Keratinocyte (primary cell): ENCODE measurements around the gene ANKMY1.

Experiments
- CTCF ChIP-seq, 3 experiments: IDR thresholded peaks in 1 of 3; conservative IDR thresholded peaks in 1 of 3; optimal IDR thresholded peaks in 1 of 3; 2 replicates in 2 of 3; 3 replicates in 1 of 3; pipeline versions ENCODE3 to v1.5.1; 2011; ENCODE audit warnings: low read length in 3 of 3, mild to moderate bottlenecking in 3 of 3, moderate library complexity in 2 of 3, control low read depth in 1 of 3, inconsistent platforms in 1 of 3; ENCODE audit not compliant: insufficient read depth in 2 of 3; ENCODE audit errors: extremely low read depth in 1 of 3
- EZH2 ChIP-seq: IDR thresholded peaks from one replicate; pipeline ENCODE4 v1.6.1; 2012; ENCODE audit warnings: inconsistent platforms, mild to moderate bottlenecking, low read length, moderate library complexity

GRCh38 chr2:240575101-240575965 lies 17.5 kb upstream of the ANKMY1 start:
- TF ChIP-seq CTCF (optimal IDR thresholded peaks at IDR 0.05 in 1 of 3, IDR thresholded peaks at IDR 0.05 in 1 of 3, conservative IDR thresholded peaks at IDR 0.05 in 1 of 3; ENCODE audit: extremely low read depth in 1 of 3, insufficient read depth in 2 of 3, low read length in 3 of 3), result no peak
- TF ChIP-seq EZH2, result no peak
